ENCODE measurements around the gene ADAMTSL1. TPM values are rescaled to one million over a fixed set of nuclear protein-coding genes. Genes with fewer than 3 reads are reported as not detected.

ADAMTSL1 gene
- total and polyA plus RNA-seq, 5 donors from 2014 or later = not detected

- no peak overlapping the region for H3K27ac Mint-ChIP-seq
- Histone ChIP-seq H3K27me3 (ENCODE audit: control insufficient read depth, insufficient read depth, low read length) (no peaks in the 10 kb centered on the region), H3K9me3 (ENCODE audit: control insufficient read depth in 2 of 2, low read length in 2 of 2) (no peaks in the 10 kb centered on the region), H3K27ac (ENCODE audit: insufficient read depth, low read length, poor library complexity, severe bottlenecking) (no peak overlapping the region), H3K4me3 (ENCODE audit: low read depth, low read length) (no peak overlapping the region), H3K36me3 (ENCODE audit: control insufficient read depth, insufficient read depth, low read length) (no peaks in the 10 kb centered on the region), H3K4me1 (ENCODE audit: control insufficient read depth, insufficient read depth, low read length, poor library complexity, severe bottlenecking) (no peaks in the 10 kb centered on the region)
- no peak for ATAC-seq (ENCODE audit: low read depth in 2 of 2)
- H3K9me3 Mint-ChIP-seq = peaks cover 0 to 8% (median 2%) of the 10 kb centered on the region in 7 donors
- H3K27me3 Mint-ChIP-seq = peaks cover 11% of the 10 kb centered on the region
- no peaks in the 10 kb centered on the region for H3K36me3 Mint-ChIP-seq
- H3K4me3 Mint-ChIP-seq = no peak overlapping the region
- H3K4me1 Mint-ChIP-seq = no peaks in the 10 kb centered on the region
- DNase-seq = no peak
Observed at GRCh38 chr9:18887546-18887945, 413.6 kb downstream of the ADAMTSL1 start.

DNA sequence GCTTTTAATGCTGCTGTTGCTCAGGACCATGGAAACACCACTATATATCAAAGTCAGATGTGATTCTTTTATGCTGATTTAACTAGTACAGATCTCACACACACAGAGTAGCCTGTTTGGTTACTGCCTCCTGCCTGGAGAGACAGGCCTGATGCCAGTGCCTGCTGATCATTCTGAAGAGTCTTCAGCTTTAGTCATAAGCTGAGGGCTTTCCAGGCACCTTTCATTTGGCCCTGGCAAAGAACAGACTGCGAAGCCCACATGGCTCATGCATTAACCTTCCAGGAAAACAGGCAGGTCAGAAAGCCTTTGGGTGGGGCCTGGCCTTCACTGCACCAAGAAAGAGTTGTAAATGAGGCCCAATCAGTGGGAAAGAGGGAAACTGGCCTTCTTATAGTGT, 414.3 kb downstream of the ADAMTSL1 start:
- peaks cover 0 to 7% (median 0%) of the 10 kb centered on the region in 7 donors for H3K9me3 Mint-ChIP-seq

GRCh38 chr9:18889550-18889949, 415.6 kb downstream of the ADAMTSL1 start:
- Mint-ChIP-seq H3K9me3 (peaks cover 0 to 5% (median 2%) of the 10 kb centered on the region in 7 donors), H3K4me1 (no peaks in the 10 kb centered on the region)
- no peaks in the 10 kb centered on the region for H3K4me1 ChIP-seq (ENCODE audit: control insufficient read depth, insufficient read depth, low read length, poor library complexity, severe bottlenecking)

More for the DNA sequence above, 414.3 kb downstream of the ADAMTSL1 start:
- H3K9me3 ChIP-seq (ENCODE audit: control insufficient read depth in 2 of 2, low read length in 2 of 2) = no peaks in the 10 kb centered on the region
- no peak overlapping the region for H3K4me3 ChIP-seq (ENCODE audit: low read depth, low read length)
- Mint-ChIP-seq H3K4me1 (no peaks in the 10 kb centered on the region), H3K27ac (no peak overlapping the region), H3K36me3 (no peaks in the 10 kb centered on the region), H3K27me3 (peaks cover 16% of the 10 kb centered on the region), H3K4me3 (no peak overlapping the region)
- no peak overlapping the region for H3K27ac ChIP-seq (ENCODE audit: insufficient read depth, low read length, poor library complexity, severe bottlenecking)
- H3K4me1 ChIP-seq (ENCODE audit: control insufficient read depth, insufficient read depth, low read length, poor library complexity, severe bottlenecking) = no peaks in the 10 kb centered on the region
- H3K27me3 ChIP-seq (ENCODE audit: control insufficient read depth, insufficient read depth, low read length) = no peaks in the 10 kb centered on the region
- no peak for ATAC-seq (ENCODE audit: low read depth in 2 of 2)
- no peaks in the 10 kb centered on the region for H3K36me3 ChIP-seq (ENCODE audit: control insufficient read depth, insufficient read depth, low read length)
- no peak for DNase-seq

DNA sequence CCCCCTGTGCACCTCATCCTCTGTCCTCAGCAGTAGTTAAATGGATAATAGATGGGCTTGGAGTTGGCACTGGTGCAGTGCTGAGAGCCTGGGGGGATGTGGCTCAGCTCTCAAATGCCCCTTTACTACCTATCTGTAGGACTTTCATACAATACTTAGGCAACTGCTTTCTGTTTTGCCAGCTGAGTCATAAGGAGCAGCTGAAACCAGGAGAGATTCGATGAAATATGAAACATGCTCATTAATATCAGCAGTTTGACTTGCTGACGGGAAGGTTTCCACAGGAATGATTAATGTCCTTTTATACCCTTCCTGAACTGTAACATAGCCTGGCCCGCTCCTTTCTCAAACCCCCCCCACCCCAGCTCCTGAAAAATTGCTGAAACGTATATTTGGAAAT, 416.4 kb downstream of the ADAMTSL1 start:
- Mint-ChIP-seq H3K4me3 (no peak overlapping the region), H3K36me3 (no peaks in the 10 kb centered on the region), H3K4me1 (no peaks in the 10 kb centered on the region), H3K27ac (no peak overlapping the region), H3K27me3 (peaks cover 16% of the 10 kb centered on the region), H3K9me3 (peaks cover 0 to 8% (median 4%) of the 10 kb centered on the region in 7 donors)
- H3K36me3 ChIP-seq (ENCODE audit: control insufficient read depth, insufficient read depth, low read length) = no peaks in the 10 kb centered on the region
- H3K4me1 ChIP-seq (ENCODE audit: control insufficient read depth, insufficient read depth, low read length, poor library complexity, severe bottlenecking) = no peaks in the 10 kb centered on the region
- H3K27ac ChIP-seq (ENCODE audit: insufficient read depth, low read length, poor library complexity, severe bottlenecking) = no peak overlapping the region
- peaks cover 0 to under 1% of the 10 kb centered on the region in 2 experiments for H3K9me3 ChIP-seq (ENCODE audit: control insufficient read depth in 2 of 2, low read length in 2 of 2)
- H3K4me3 ChIP-seq (ENCODE audit: low read depth, low read length) = no peak overlapping the region
- H3K27me3 ChIP-seq (ENCODE audit: control insufficient read depth, insufficient read depth, low read length) = no peaks in the 10 kb centered on the region
- ATAC-seq (ENCODE audit: low read depth in 2 of 2) (no peak), DNase-seq (no peak)

More at GRCh38 chr9:18889550-18889949, 415.6 kb downstream of the ADAMTSL1 start:
- ATAC-seq (ENCODE audit: low read depth in 2 of 2) (no peak), DNase-seq (no peak)
- H3K4me3 Mint-ChIP-seq = no peak overlapping the region
- H3K27me3 Mint-ChIP-seq = peaks cover 17% of the 10 kb centered on the region
- no peaks in the 10 kb centered on the region for H3K27me3 ChIP-seq (ENCODE audit: control insufficient read depth, insufficient read depth, low read length)
- no peaks in the 10 kb centered on the region for H3K36me3 ChIP-seq (ENCODE audit: control insufficient read depth, insufficient read depth, low read length)
- H3K9me3 ChIP-seq (ENCODE audit: control insufficient read depth in 2 of 2, low read length in 2 of 2) = no peaks in the 10 kb centered on the region
- H3K27ac Mint-ChIP-seq = no peak overlapping the region
- no peak overlapping the region for H3K27ac ChIP-seq (ENCODE audit: insufficient read depth, low read length, poor library complexity, severe bottlenecking)
- no peaks in the 10 kb centered on the region for H3K36me3 Mint-ChIP-seq
- no peak overlapping the region for H3K4me3 ChIP-seq (ENCODE audit: low read depth, low read length)

GRCh38 chr9:18891946-18892670, 418.2 kb downstream of the ADAMTSL1 start:
- Histone ChIP-seq H3K4me3 (ENCODE audit: low read depth, low read length) (no peak overlapping the region), H3K36me3 (ENCODE audit: control insufficient read depth, insufficient read depth, low read length) (no peaks in the 10 kb centered on the region), H3K9me3 (ENCODE audit: control insufficient read depth in 2 of 2, low read length in 2 of 2) (peaks cover 7 to 9% of the 10 kb centered on the region in 2 experiments), H3K27ac (ENCODE audit: insufficient read depth, low read length, poor library complexity, severe bottlenecking) (no peak overlapping the region), H3K4me1 (ENCODE audit: control insufficient read depth, insufficient read depth, low read length, poor library complexity, severe bottlenecking) (no peaks in the 10 kb centered on the region), H3K27me3 (ENCODE audit: control insufficient read depth, insufficient read depth, low read length) (no peaks in the 10 kb centered on the region)
- Mint-ChIP-seq H3K27me3 (peaks cover 15% of the 10 kb centered on the region), H3K4me1 (peaks cover 0 to 4% (median 1%) of the 10 kb centered on the region in 4 donors), H3K4me3 (no peak overlapping the region), H3K9me3 (peaks cover 0 to 17% (median 3%) of the 10 kb centered on the region in 7 donors), H3K36me3 (no peaks in the 10 kb centered on the region), H3K27ac (no peak overlapping the region)
- DNase-seq (no peak), ATAC-seq (ENCODE audit: low read depth in 2 of 2) (no peak)

DNA sequence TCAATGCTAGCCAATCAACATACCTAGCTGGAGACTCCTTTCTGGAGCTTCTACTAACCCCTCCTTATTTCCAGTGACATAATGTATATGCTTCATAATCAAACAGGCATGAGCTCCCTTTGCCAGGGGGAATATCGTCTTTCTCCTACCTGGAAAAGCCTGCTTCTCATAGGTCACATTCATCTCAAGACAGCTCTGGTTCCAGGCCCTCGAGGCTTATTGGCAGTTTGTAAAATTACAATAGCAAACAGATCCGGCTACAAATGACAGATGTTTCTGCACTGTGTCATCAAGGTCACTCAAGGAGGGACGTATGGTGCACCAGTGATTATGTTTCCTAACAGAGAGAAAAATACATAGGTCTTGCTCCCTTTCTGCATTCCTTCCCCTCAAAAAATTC, 419.1 kb downstream of the ADAMTSL1 start:
- H3K9me3 ChIP-seq (ENCODE audit: control insufficient read depth in 2 of 2, low read length in 2 of 2) = peaks cover 7 to 9% of the 10 kb centered on the region in 2 experiments
- no peak for ATAC-seq (ENCODE audit: low read depth in 2 of 2)
- no peaks in the 10 kb centered on the region for H3K36me3 ChIP-seq (ENCODE audit: control insufficient read depth, insufficient read depth, low read length)
- Mint-ChIP-seq H3K9me3 (peaks cover 0 to 17% (median 3%) of the 10 kb centered on the region in 7 donors), H3K27me3 (peaks cover 15% of the 10 kb centered on the region), H3K36me3 (no peaks in the 10 kb centered on the region), H3K4me3 (no peak overlapping the region), H3K27ac (no peak overlapping the region), H3K4me1 (peaks cover 0 to 4% (median 1%) of the 10 kb centered on the region in 4 donors)
- no peak for DNase-seq
- H3K27ac ChIP-seq (ENCODE audit: insufficient read depth, low read length, poor library complexity, severe bottlenecking) = no peak overlapping the region
- H3K27me3 ChIP-seq (ENCODE audit: control insufficient read depth, insufficient read depth, low read length) = no peaks in the 10 kb centered on the region
- H3K4me1 ChIP-seq (ENCODE audit: control insufficient read depth, insufficient read depth, low read length, poor library complexity, severe bottlenecking) = no peaks in the 10 kb centered on the region
- H3K4me3 ChIP-seq (ENCODE audit: low read depth, low read length) = no peak overlapping the region

DNA sequence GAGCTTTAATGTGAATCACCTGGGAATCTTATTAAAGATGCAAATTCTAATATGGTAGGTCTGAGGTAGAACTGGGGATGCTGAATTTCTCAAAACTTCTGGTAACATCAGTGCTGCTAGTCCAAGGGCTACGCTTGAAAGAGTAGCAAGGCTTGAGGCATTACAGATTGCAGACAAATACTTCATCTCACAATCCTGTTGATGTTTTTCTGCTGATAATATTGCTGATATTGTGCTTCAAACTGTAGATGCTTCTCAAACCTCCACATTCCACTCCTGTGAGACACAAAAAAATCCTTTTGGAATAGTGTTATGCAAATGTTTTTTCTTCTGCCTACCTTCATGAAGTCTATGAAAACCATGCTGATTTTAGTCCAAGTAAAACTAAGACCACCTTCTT, 419.5 kb downstream of the ADAMTSL1 start:
- Mint-ChIP-seq H3K27ac (no peak overlapping the region), H3K4me3 (no peak overlapping the region), H3K9me3 (peaks cover 0 to 17% (median 5%) of the 10 kb centered on the region in 7 donors), H3K27me3 (peaks cover 15% of the 10 kb centered on the region), H3K4me1 (peaks cover 0 to 4% (median 1%) of the 10 kb centered on the region in 4 donors), H3K36me3 (no peaks in the 10 kb centered on the region)
- H3K27ac ChIP-seq (ENCODE audit: insufficient read depth, low read length, poor library complexity, severe bottlenecking) = no peak overlapping the region
- ATAC-seq (ENCODE audit: low read depth in 2 of 2) (no peak), DNase-seq (no peak)
- peaks cover 7 to 9% of the 10 kb centered on the region in 2 experiments for H3K9me3 ChIP-seq (ENCODE audit: control insufficient read depth in 2 of 2, low read length in 2 of 2)
- no peaks in the 10 kb centered on the region for H3K36me3 ChIP-seq (ENCODE audit: control insufficient read depth, insufficient read depth, low read length)
- H3K4me3 ChIP-seq (ENCODE audit: low read depth, low read length) = no peak overlapping the region
- no peaks in the 10 kb centered on the region for H3K4me1 ChIP-seq (ENCODE audit: control insufficient read depth, insufficient read depth, low read length, poor library complexity, severe bottlenecking)
- H3K27me3 ChIP-seq (ENCODE audit: control insufficient read depth, insufficient read depth, low read length) = no peaks in the 10 kb centered on the region

- ATAC-seq (ENCODE audit: low read depth in 2 of 2) = no peak
- no peak overlapping the region for H3K4me3 ChIP-seq (ENCODE audit: low read depth, low read length)
- peaks cover 25% of the 10 kb centered on the region for H3K27me3 Mint-ChIP-seq
Observed at GRCh38 chr9:18896004-18896403, 422.1 kb downstream of the ADAMTSL1 start.

More at GRCh38 chr9:18896004-18896403, 422.1 kb downstream of the ADAMTSL1 start:
- peaks cover 0 to 22% (median 10%) of the 10 kb centered on the region in 7 donors for H3K9me3 Mint-ChIP-seq
- no peak overlapping the region for H3K4me3 Mint-ChIP-seq
- H3K9me3 ChIP-seq (ENCODE audit: control insufficient read depth in 2 of 2, low read length in 2 of 2) = peaks cover 7 to 9% of the 10 kb centered on the region in 2 experiments
- no peak for DNase-seq
- no peaks in the 10 kb centered on the region for H3K4me1 ChIP-seq (ENCODE audit: control insufficient read depth, insufficient read depth, low read length, poor library complexity, severe bottlenecking)
- peaks cover 0 to 14% (median 1%) of the 10 kb centered on the region in 4 donors for H3K4me1 Mint-ChIP-seq
- no peaks in the 10 kb centered on the region for H3K36me3 Mint-ChIP-seq
- H3K27ac ChIP-seq (ENCODE audit: insufficient read depth, low read length, poor library complexity, severe bottlenecking) = no peak overlapping the region
- H3K36me3 ChIP-seq (ENCODE audit: control insufficient read depth, insufficient read depth, low read length) = no peaks in the 10 kb centered on the region
- H3K27ac Mint-ChIP-seq = peak overlapping the region in 1 of 3 donors; percentile 78
- no peaks in the 10 kb centered on the region for H3K27me3 ChIP-seq (ENCODE audit: control insufficient read depth, insufficient read depth, low read length)
